Mesenteric fat pad (tissue), 1 donor: Measurements from ENCODE around the gene GLOD4. TPM values are rescaled to one million over a fixed set of nuclear protein-coding genes. Genes with fewer than 3 reads are reported as not detected.

Experiments
- total RNA-seq: library from RNA; stranded (reverse); fragmentation: NEBNext Ultra II Directional; extraction: Animal tissue kit (Norgen Biotek cat#: 25700); gene quantifications from one replicate; pipeline ENCODE4 v1.2.1, GENCODE V29; 2021
- donor health status: DM: yes; HTN: yes; CAD: no.

GLOD4 gene
- total RNA-seq, 1 donor from 2014 or later: 43.5 TPM

Other genes with a start within 250 kb of the GLOD4 start
- gene VPS53, start 67.4 kb downstream of the GLOD4 start, total RNA-seq: 84.7 TPM
- gene TLCD3A, start 49.7 kb downstream of the GLOD4 start, total RNA-seq: 11.5 TPM
- 19.2 TPM for gene GEMIN4, start 30.0 kb downstream of the GLOD4 start, total RNA-seq
- gene MRM3, start 73 bp upstream of the GLOD4 start, total RNA-seq: 12.7 TPM
- 20.7 TPM for gene NXN, start 197.5 kb upstream of the GLOD4 start, total RNA-seq
- gene TIMM22, start 214.8 kb upstream of the GLOD4 start, total RNA-seq: 11.3 TPM